Pons (tissue), 1 donor: ENCODE measurements around the gene EIF5A.
"Not testable (repeated sequence)": the region's sequence is repeated elsewhere in the genome, so short reads cannot be mapped to it uniquely, and the experiment has no call there.

ENCODE experiments used
- DNase-seq: peaks from one replicate; pipeline ENCODE4 v3.0.0-alpha.2; 2016; ENCODE audit warnings: low spot score

Gene EIF5A

GRCh38 chr17:7330638-7331015 lies 23.2 kb downstream of the EIF5A start:
- no peak for DNase-seq

GRCh38 chr17:7332111-7332510 lies 24.7 kb downstream of the EIF5A start:
- DNase-seq = no peak

- not testable (repeated sequence) for DNase-seq
Observed at GRCh38 chr17:7332600-7333069, 25.2 kb downstream of the EIF5A start.

DNA sequence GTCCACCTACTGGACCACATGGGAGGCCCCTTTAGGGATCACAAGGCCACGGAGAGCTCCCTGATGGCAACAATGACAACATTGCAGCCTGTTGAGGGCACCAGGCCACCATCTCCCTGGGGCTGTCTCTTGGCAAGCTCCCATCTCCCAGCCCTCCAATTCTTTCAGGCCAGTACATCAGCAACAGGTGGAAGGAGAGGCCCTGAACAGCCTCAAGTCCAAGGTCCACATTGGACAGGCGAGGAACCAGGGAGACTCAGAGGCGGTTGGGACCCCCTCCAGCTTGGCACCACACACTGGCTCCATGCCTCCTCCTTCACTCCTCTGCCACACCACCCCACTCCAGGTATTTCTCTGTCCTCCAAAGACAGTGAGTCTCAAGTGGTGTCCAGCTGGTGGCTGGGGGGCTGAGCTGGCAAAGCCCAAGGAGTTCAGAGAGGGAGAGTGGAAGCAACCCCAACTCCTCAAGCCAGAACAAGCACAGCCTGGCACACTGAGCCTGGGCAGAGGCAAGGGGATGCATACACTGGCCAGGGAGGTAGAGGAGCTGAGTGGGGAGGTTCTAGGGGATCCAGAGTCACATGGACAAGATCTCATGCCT lies 27.6 kb downstream of the EIF5A start:
- DNase-seq = no peak

GRCh38 chr17:7335765-7336164 lies 28.3 kb downstream of the EIF5A start:
- not testable (repeated sequence) for DNase-seq

DNA sequence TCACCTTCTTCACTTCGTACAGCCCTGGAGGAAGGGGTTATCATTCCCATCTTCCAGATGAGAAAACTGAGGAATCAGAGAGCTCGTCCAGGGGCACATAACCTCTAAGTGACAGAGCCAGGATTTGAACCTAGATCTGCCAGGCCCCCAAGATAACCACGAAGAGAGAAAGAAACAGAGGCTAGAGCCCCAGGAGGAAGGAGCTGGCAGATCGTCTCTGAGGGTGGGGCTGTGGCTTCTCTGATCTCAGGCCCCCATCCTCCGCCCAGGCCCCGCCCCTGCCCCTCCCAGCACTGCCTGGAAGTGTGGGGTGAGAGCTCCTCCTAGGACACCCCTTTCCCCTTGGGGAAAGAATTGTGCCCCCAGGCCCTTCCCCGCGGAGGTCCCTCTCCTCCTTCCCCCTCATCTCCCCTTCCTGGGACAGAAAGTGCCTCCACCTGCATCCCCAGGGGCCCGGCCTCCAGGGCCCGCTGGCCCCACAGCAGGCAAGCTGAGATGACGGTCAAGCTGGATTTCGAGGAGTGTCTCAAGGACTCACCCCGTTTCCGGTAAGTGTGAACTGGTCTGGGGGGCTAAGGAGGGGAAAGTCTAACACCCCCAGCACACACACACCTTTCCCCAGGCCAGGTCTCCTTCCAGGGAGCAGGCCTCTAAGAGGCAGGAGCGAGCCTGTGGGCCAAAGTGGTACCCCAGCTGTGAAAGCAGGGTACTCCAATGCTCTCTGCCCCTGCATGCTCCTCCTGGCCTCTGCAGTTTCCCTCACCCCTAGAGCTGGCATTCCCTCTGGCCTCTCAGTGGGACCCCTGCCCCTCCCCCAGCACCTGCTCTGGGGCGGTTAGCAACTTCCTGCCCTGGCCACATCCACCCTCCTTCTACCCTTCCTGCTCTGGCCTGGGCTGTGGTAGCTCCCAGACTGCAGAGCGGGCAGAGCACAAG lies 29.1 kb downstream of the EIF5A start, which contains the start of gene ACAP1:
Gene ACAP1 (plus strand): TSS at position 290 of the 936 bp plus-strand sequence. CDS start 206 bp downstream, at position 496.
- DNase-seq = no peak

DNA sequence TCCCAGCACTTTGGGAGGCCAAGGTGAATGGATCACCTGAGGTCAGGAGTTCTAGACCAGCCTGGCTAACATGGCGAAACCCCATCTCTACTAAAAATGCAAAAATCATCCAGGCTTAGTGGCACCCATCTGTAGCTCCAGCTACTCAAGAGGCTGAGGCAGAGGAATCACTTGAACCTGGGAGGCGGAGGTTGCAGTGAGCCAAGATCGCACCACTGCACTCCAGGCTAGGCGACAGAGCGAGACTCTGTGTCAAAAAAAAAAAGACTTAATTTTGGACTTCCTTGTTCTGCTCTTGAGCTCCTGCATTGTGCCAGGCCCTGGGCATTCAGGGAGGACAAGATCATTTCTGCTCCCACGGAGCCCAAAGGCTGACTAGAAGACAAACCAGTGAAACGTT lies 30.2 kb downstream of the EIF5A start:
- DNase-seq = not testable (repeated sequence)

- DNase-seq = no peak
Observed at GRCh38 chr17:7340179-7340578, 32.8 kb downstream of the EIF5A start.

GRCh38 chr17:7341842-7342241 lies 34.4 kb downstream of the EIF5A start:
- no peak for DNase-seq

DNA sequence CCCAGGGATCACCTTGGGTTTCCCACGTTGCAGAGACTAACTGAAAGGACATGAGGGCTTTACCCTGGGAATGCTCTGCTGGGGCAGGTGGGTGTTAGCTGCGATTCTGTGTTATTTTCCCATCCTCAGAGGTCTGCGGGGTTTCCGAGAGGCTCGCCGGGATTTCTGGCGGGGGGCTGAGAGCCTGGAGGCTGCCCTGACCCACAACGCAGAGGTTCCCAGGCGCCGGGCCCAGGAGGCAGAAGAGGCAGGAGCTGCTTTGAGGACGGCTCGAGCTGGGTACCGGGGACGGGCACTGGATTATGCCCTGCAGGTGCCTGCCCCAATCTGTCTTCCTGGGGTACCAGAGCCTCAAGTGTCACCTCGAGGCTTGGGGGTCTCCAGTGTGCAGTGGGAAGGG lies 35.8 kb downstream of the EIF5A start:
- no peak for DNase-seq

DNA sequence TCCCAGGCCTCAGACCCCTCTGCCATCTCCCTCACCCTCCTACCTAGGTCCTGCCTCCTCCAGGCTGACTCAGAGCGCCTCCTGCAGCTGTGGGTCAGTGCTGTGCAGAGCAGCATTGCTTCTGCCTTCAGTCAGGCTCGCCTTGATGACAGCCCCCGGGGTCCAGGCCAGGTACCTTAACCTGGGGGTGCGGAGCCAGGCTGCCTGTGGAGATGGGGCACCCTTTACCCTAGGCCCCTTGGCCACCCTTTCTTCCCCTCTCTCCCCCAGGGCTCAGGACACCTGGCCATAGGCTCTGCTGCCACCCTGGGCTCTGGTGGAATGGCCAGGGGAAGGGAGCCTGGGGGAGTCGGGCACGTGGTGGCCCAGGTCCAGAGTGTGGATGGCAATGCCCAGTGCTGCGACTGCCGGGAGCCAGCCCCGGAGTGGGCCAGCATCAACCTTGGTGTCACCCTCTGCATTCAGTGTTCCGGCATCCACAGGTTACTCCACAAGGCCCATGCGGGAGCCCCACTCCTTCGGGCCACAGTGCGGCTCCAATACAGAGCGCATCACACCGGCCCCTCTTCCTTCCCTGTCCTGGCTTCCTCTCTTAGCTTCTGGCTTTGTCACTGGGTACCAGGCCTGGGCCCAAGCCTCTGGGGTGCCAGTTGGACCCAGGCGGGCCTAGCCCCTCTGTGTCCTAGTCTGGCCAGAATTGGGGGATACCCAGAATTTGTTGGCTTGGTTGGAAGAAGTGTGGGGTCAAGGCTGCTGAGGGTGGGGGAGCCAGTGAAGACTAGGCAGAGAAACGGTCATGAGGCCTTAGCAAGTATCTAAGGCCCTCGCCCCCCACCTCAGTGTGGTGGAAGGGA lies 39.6 kb downstream of the EIF5A start:
- DNase-seq = no peak

- DNase-seq = no peak
Observed at GRCh38 chr17:7347630-7348477, 40.4 kb downstream of the EIF5A start.

- DNase-seq = no peak
Observed at GRCh38 chr17:7348478-7349242, 41.2 kb downstream of the EIF5A start.

DNA sequence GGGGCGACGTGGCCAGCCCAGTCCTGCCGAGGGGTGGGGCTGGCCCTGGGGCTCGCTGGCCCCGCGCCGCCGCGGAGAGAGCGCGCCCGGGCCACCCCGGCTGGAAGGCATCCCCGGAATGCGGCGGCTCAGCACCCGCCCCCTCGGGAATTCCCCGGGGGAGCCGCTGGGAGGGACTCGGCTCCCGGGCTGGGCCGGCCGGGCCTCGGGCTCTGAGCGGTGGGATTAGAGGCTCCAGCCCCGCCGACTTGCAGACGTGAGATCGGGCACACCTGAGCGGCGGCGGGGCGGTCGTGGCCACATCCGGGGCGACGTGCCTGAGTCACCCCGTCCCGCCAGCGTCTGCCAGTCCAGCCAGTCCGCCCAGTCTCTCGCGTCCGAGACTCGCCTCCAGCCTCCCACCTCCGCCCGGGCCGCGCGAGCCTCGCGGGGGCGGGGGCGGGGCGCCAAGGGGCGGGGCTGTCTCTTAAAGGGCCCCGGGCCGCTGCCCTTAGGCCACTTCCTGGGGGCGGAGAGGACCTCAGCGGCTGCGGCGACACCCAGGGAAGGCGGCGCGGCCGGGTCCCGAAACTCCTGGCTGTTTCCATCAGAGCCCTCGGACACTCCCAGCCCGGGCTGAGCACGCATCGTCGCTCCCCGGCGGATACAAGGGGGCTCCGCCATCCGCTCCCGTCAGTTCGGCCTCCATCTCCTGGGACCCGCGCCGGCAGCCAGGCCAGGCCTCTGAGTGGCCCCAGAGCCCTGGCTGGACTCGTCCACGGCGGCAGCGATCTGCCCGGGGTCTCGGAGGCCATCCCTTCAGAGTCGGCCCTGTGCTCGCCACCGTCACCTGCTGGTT lies 44.5 kb downstream of the EIF5A start, which contains the start of gene KCTD11:
Gene KCTD11 (plus strand): TSS at position 498 of the 838 bp plus-strand sequence.
- DNase-seq = peak; percentile 85

- peak; percentile 36 for DNase-seq
Observed at GRCh38 chr17:7352503-7352889, 45.1 kb downstream of the EIF5A start.

- DNase-seq = no peak
Observed at GRCh38 chr17:7352910-7353635, 45.6 kb downstream of the EIF5A start.

DNA sequence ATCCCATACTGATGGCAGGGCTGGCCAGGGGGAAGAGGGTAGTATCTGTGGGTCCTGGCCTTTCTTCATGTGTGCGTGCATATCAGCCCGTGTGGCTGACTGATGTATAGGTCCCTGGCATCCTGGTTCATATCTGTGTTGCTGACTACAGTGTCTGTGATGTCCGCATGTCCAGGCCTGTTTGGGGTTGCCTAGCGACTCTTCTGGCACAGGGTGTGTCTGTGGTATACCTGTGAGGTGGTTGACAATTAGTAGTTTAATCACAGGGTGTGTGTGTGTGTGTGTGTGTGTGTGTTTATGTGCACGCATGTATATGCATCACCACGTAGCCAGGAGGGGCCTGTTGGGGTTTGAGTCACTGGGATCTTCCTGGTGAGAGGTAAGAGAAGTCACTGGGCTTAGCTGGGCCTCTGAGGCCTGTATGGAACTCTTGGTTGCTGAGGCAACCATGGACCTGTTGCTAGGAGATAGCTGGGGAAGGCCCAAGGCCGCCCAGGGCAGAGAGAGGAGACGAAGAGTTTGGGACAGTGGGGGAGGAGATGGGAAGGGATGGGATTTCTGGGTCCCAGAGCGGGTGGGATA lies 46.9 kb downstream of the EIF5A start:
- no peak for DNase-seq

DNA sequence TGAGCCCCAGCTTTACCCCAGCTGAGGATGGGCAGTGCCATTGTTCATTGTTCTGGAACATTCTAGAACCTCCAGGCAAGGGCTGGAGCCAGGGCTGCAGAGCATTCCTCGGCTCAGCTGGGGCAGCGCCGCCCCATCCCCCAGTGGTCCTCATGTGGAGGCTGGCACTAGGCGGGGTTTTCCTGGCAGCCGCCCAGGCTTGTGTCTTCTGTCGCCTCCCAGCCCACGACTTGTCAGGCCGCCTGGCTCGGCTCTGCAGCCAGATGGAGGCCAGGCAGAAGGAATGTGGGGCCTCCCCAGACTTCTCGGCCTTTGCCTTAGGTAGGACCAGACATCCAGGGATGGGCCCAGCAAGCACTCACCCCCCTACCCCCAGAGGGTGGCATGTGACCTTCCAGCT lies 47.6 kb downstream of the EIF5A start, which contains the start of gene TMEM95:
Gene TMEM95 (plus strand): TSS at position 104 of the 400 bp plus-strand sequence. CDS start 49 bp downstream, at position 153.
- peak; percentile 78 for DNase-seq
